ENCODE data around the gene CHCHD6.

- TF ChIP-seq CREM (CRISPR knock-in tag; IDR thresholded peaks at IDR 0.05) (no peak), CTCF (IDR thresholded peaks at IDR 0.05) (no peak), HMGXB4 (CRISPR knock-in tag; IDR thresholded peaks at IDR 0.05) (no peak), ATF3 (CRISPR knock-in tag; conservative IDR thresholded peaks at IDR 0.05) (no peak), RELA (CRISPR knock-in tag; IDR thresholded peaks at IDR 0.05; ENCODE audit: borderline replicate concordance) (no peak), ZBTB21 (CRISPR knock-in tag; IDR thresholded peaks at IDR 0.05; ENCODE audit: borderline replicate concordance) (no peak), ZNF263 (CRISPR knock-in tag; IDR thresholded peaks at IDR 0.05; ENCODE audit: low read depth) (no peak), ESRRA (CRISPR knock-in tag; IDR thresholded peaks at IDR 0.05; ENCODE audit: borderline replicate concordance) (no peak)
Observed at GRCh38 chr3:126692858-126693257, 11.2 kb upstream of the CHCHD6 start.

All from WTC11 (cell line).